ENCODE measurements around the gene TSPAN8.

DNA sequence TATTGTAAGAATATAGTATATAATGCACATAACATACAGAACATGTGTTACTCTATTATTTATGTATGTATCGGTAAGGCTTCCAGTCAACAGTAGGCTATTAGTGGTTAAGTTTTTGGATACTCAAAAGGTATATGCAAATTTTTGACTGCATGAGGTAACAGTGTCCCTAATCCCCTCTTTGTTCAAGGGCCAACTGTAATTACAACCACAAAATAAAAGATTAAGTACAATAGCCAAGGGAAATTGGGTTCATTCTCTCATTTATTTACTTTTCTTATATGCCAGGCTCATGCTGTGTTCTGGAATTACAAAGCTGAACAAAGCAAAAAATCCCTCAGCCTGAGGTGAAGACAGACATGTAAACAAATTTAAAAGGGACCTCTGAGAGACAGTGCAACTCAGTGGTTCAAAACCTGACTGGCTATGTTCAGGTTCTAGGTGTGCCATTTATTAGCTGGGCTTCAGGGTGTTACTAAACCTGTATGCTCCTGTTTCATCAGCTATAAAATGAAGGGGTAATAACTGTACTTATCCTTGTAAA, 43.4 kb upstream of the TSPAN8 start:
- TF ChIP-seq POLR2AphosphoS5 (IDR thresholded peaks at IDR 0.05; ENCODE audit: low read depth) (no peak), JUNB (IDR thresholded peaks at IDR 0.05; ENCODE audit: unreplicated experiment) (no peak), EZH2 (IDR thresholded peaks at IDR 0.05; ENCODE audit: low read depth, unreplicated experiment) (no peak), EZH2phosphoT487 (IDR thresholded peaks at IDR 0.05; ENCODE audit: unreplicated experiment) (no peak), REST (IDR thresholded peaks at IDR 0.05; ENCODE audit: unreplicated experiment) (no peak), CREB1 (CRISPR knock-in tag; IDR thresholded peaks at IDR 0.05; ENCODE audit: low read depth) (no peak)
- TF ChIP-seq, protein P1, sequence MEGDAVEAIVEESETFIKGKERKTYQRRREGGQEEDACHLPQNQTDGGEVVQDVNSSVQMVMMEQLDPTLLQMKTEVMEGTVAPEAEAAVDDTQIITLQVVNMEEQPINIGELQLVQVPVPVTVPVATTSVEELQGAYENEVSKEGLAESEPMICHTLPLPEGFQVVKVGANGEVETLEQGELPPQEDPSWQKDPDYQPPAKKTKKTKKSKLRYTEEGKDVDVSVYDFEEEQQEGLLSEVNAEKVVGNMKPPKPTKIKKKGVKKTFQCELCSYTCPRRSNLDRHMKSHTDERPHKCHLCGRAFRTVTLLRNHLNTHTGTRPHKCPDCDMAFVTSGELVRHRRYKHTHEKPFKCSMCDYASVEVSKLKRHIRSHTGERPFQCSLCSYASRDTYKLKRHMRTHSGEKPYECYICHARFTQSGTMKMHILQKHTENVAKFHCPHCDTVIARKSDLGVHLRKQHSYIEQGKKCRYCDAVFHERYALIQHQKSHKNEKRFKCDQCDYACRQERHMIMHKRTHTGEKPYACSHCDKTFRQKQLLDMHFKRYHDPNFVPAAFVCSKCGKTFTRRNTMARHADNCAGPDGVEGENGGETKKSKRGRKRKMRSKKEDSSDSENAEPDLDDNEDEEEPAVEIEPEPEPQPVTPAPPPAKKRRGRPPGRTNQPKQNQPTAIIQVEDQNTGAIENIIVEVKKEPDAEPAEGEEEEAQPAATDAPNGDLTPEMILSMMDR (conservative IDR thresholded peaks at IDR 0.05; ENCODE audit: low read depth in 2 of 2): no peak

Data from GM23338 (cell line).